HG03432 (cell line): ENCODE measurements around the gene CUL1.

Source experiments
- ATAC-seq: cut with Tn5 transposase; IDR thresholded peaks from one replicate; pipeline ENCODE4 v1.9.1; 2021; ENCODE audit warnings: mild to moderate bottlenecking, moderate library complexity; ENCODE audit not compliant: unreplicated experiment

The CUL1 gene

DNA sequence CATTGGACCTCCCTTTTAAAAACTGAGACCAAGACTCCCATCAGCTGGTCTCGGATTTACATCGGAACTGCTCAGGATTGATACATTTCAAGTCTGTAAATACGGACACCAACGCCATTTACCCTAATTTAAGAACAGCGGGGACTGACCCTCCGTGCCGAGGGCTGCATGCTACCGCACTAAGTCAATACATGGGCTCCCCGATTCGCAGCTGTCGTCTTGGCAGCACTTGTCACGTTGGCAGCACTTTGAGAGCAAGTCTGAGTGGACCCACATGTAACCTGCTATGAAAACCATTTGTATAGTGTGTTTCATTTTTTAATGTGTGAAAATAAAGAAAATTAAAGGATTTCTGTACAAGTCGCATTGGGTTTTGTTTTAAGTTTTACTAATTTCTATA, 102.0 kb downstream of the CUL1 start:
- no peak for ATAC-seq

DNA sequence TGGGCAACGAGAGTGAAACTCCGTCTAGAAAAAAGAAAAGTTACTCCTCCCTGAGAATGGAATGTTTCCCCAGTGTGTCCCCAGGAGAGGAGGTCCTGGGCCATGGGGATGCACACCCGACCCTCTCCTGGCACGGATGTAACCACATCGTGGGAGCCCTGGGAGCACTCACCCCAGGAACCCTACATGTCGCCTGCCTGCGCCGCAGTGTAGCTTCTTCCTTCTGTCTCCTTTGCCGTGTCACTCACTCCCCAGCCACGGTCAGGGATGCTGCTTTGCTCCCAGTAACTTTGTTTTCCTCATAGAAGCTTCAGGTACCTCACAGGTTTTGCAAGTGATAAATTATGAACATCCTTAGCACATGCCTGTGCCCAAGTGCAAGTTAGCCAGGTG, 103.4 kb downstream of the CUL1 start:
- no peak for ATAC-seq

GRCh38 chr7:148803094-148803493, 104.4 kb downstream of the CUL1 start:
- ATAC-seq = no peak

DNA sequence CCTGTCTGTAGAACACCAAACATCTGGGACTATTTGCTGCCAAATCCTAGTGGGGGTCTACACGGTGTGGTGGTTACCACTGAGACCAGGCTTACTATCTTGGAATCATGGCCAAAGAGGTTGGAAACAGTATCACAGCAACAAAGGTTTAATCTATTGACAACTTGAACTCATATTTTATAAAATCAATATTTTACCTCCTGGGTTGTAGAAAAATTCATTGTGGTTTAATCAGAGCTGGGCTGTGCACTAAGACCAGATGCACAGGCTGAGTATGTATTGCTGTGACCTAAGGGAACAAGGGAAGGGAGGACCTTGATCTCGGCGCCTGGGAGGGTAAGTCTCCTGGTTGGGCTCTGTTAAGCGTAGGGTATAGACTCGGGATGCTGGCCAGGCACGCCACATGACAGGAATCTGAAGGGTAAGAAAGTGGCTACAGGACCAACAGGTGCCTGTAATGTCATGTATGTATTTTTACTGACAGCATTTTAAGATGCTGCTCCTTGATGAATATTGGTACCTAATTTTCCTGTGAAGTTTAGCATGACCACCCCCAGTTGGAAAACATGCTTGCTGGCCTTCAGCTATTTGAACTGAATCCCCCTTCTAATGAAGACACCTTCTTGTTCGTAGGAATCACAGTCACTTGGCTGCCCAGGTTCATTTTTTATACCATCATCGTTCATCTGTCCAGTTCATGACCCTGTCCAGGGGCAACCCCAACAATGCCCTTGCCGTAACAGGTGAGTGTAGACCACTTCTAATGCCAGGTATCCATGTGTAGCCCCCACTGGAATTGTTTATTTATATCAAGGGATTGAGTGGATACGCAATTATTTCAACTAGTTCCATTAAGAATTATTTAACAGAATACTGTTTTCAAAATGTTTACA, 105.9 kb downstream of the CUL1 start:
- no peak for ATAC-seq

DNA sequence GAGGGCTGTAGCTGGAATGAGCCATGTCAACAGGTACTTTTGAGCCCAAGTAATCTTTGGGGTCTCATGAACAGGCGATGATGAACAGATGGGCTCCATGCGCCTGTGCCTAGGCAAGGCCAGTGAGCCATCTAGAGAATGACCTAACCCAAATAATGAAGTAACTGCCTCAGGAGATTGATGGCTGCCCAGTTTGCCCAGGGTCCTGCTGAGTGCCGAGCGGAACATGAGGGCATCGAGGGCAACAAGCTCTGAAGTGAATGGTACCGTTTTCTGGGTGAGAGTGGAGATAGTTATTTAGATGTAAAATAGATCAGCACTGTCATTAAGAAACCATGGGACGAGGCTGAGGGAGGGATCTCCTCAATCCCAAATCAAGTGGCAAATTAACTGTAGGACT, 107.5 kb downstream of the CUL1 start:
- ATAC-seq = no peak

DNA sequence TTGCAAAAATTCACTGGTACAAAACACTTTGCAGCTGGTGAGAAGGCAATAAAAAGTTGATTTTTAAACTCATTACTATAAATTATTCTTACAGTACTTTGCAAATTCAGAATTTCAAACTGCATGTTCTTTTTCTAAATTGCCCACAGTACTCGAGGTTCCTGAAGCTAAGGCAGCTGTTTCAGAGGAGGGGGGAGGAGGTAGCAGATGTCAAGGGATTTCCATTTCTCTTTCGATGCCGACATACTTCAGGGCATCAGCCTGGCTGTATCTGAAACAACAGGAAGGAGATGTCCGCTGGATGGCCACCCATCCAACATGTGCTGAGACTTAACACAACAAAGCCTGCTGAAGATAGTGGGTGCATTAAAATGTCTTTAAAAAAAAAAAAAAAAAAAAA, 108.7 kb downstream of the CUL1 start:
- ATAC-seq = no peak

GRCh38 chr7:148809856-148810255, 111.2 kb downstream of the CUL1 start:
- ATAC-seq = no peak

DNA sequence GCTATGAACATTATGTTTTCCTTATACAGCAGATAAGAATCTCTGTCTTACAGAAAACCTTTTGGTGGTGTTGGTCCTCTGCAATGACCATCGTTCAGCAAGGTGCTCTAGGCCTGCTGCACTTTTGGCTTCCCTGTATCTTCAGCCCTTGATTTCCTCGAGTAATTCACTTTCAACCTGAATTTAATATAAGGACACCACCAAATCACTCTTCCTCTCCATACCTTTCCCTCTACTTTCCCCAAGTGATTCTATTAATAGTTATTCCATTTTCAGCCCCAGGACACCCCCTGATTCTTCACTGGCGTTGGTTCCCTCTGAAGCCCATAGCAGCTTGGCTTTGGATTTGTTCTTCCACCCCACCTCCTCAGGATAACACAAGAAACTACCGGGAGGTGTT, 113.2 kb downstream of the CUL1 start:
- ATAC-seq = no peak

GRCh38 chr7:148813890-148814289, 115.2 kb downstream of the CUL1 start:
- ATAC-seq = no peak

DNA sequence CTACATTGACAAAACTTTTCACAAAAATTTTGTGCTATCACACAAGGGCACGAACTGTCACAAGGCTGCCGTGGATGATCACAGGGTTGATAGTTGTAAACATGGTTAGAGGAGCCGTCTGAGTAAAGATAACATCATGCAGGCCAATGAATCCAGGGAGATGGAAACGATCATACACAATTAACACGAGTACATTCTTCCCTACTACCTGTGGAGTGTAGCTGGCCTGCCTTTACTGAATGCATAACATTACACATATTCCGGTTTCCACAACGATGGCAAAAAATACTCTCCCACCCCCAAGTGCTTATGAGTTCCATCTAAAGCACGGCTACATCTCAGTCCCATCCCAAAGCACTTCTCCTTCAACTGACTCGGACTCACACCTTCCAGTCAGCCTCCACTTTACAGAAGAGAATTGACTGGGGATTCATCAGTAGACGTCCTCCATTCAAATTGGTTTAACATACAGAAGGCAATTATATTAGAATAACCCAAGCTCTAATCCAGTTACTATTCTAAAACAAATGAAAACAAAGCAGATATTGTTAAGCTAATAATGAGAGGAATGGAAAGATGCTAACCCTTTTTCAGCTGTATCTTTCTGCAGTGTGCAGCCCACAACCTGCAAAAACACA, 116.3 kb downstream of the CUL1 start:
- no peak for ATAC-seq

- no peak for ATAC-seq
Observed at GRCh38 chr7:148815612-148816011, 116.9 kb downstream of the CUL1 start.

GRCh38 chr7:148819697-148820360, 121.1 kb downstream of the CUL1 start:
- no peak for ATAC-seq

DNA sequence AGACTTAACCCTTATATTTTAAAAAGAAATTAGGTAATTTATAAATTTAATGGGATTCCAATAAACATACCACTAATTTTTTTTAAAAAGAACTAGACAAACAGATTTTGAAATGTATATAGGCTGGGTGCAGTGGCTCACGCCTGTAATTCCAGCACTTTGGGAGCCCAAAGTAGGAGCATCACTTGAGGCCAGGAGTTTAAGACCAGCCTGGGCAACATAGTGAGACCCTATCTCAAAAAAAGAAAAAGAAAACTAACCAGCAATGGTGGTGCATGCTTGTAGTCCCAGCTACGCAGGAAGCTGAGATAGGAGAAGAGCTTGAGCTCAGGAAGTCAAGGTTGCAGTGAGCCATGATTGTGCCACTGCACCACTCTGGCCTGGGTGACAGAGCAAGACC, 122.7 kb downstream of the CUL1 start:
- no peak for ATAC-seq

GRCh38 chr7:148824864-148825263, 126.2 kb downstream of the CUL1 start:
- ATAC-seq = no peak

DNA sequence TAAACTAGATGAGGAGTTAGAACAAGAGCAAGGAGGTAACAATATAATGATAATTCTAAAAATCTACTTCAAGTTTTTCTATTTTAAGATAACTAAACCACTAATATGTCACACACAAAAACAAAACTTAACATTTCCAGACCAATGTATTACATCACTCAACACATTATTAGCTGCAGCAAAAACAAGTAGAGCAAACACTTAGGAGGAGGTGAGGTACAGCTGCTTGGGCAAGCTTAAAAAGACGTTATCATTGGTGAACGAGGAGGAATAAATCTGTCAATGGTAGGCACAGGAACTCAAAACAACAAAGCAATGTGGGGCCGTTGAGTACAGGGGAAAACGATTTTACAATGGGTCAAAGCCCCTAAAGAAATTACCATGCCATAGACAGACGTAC, 126.6 kb downstream of the CUL1 start:
- no peak for ATAC-seq

GRCh38 chr7:148828965-148829364, 130.3 kb downstream of the CUL1 start:
- ATAC-seq = no peak

- no peak for ATAC-seq
Observed at GRCh38 chr7:148830897-148831692, 132.4 kb downstream of the CUL1 start.

GRCh38 chr7:148831782-148832181, 133.1 kb downstream of the CUL1 start:
- no peak for ATAC-seq

DNA sequence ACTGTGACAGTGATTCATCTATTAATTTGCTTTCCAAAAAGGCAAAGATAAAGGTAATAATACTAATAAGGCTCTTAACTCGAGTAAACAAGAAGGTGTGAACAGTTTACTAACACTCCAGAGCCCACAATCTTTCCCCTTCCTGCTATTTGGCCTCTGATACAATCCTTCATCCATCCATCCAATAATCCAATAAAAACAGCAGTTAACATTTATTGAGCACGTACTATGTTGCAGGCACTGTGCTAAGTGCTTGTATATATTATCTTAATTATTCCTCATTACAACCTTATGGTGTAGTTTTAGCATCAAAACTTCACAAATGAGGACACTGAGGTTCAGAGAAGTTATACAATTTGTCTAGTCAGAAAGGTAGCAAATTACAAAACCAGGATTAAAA, 135.9 kb downstream of the CUL1 start:
- ATAC-seq = no peak

- no peak for ATAC-seq
Observed at GRCh38 chr7:148835854-148836253, 137.2 kb downstream of the CUL1 start.

GRCh38 chr7:148838905-148839304, 140.2 kb downstream of the CUL1 start:
- peak; percentile 46 for ATAC-seq
